Stimulated activated CD8-positive, alpha-beta memory T cell treated with anti-CD3 and anti-CD28 coated beads, Interleukin-2, amount 100 ng/mL, for 48 hours (primary cell): ENCODE results near the gene GAREM2.
A peak's percentile ranks its signal among the peaks of the same experiment; 100 is the strongest.

ENCODE experiments used
- DNase-seq, 2 donors: peaks; one replicate each; pipeline ENCODE4 v3.0.0-alpha.2; 2020; ENCODE audit warnings: low read depth in 2 of 2

GAREM2 gene

DNA sequence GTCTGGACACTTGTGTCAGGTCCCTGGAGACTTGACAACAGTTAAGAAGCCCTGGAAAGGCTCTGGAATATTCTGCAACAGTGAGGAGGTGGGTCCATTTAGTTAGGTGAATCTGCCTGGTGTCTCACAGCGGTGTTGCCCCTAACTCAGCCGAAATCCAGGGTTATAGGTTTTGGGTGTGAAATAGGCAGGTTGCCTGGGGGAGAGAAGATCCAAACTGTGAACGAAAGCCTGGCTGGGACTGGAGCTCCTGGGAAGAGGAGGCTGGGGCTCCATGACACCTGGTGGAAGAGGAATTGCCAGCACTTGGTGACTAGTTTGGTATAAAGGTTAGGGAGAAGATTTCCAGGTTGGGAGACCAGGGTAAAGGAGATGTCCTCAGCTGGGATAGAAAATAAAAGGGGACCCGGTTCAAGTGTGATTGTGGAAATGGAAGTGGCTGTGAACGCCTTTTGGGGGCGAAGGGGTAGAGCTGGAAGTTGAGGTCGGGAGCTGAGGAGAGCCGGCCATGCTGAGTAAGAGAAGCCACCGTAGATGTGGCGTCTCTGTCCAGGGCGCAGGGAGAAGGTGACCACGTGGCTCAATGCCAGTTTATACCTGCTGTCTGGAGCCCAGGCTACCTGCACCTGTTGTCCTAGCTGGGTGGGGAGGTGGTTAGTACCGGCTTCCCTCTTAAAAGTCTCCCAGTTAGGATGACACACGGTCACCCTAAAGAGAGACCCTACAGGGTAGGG, 3.0 kb upstream of the GAREM2 start:
- DNase-seq = no peak

DNA sequence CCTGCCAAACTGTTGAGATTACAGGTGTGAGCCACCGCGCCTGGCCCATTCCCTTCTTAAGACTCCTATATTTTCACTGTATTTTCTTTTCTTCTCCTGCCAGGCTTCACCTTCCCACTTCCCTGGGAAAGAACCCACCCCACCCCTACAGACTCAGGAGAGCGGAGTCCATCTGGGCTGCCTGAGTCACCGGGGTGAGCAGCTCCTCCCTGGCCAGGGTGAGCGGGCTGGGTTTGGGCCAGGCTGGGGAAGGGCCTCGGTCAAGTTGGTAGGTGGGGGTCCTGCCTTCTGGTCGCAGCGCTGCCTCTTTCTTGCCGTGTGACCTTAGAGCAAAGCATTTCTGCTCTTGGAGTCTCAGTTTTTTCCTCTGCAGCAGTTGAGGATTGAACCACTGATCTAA, 2.1 kb upstream of the GAREM2 start:
- no peak for DNase-seq

DNA sequence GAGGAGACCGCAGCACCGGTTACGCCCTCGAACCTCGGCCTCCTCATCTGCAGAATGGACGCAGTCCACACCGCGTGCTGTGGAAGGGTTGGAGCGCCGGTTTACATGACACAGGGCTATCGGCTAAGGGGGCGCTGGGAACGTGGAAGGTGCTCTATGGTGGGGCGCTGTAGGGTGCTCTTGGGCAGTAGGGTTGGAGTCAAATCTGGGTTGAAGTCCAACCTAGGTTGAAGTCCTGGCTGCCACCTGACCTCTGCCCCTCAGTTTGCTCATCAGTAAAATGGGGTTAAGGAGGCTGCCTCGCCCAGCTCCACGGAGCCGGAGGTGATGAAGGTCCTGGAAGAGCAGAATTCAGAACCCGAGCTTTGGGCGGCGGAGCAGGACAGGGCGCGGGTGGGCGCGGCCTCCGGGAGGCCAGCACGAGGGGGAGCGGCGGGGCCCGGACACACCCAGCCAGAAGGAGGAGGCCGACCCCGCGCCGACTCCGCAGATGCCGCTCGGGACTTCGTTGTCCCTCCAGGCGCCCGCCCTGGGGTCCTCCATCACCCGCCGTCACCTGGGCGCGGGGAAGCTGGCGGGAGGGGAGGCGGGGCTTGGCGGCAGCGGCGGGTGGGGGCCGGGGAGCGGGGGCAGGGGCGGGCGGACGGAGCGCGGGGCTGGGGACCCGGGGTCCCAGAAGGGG, 558 bp upstream of the GAREM2 start:
- no peak for DNase-seq

DNA sequence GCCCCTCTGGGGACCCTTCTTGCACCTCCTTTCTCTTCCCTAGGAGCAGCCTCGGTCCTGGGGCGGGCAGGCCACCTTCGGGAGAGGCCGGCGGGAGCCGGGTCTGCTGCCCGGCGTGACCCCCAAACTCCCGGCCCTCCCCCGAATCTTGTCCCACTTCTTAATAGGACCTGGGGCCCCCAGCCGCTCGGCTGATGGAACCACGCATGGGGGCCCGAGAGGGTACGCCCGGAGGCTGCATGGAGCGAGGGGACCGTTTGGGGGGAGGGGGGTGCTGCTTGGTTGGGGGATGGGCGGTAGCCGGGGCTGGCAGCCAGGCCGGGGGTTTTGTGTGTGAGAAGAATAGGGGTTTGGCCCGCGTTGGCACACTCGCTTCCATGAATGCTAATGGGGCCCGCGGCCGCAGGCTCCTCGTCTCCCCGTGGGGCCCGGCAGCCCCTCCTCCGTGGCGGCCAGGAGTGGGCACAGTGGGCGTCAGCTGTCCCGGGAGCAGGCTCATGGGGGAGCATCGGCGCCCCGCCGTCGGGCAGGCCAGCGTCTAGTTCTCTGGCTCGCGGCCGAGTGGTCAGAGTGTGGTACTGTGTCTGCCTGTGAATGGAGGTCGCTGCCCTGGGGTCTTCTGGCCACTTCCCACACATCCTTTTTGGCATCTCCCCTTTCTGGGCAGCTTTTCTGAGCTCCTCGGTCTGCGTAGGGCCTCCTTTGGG, 1.0 kb downstream of the GAREM2 start:
- DNase-seq = no peak

DNA sequence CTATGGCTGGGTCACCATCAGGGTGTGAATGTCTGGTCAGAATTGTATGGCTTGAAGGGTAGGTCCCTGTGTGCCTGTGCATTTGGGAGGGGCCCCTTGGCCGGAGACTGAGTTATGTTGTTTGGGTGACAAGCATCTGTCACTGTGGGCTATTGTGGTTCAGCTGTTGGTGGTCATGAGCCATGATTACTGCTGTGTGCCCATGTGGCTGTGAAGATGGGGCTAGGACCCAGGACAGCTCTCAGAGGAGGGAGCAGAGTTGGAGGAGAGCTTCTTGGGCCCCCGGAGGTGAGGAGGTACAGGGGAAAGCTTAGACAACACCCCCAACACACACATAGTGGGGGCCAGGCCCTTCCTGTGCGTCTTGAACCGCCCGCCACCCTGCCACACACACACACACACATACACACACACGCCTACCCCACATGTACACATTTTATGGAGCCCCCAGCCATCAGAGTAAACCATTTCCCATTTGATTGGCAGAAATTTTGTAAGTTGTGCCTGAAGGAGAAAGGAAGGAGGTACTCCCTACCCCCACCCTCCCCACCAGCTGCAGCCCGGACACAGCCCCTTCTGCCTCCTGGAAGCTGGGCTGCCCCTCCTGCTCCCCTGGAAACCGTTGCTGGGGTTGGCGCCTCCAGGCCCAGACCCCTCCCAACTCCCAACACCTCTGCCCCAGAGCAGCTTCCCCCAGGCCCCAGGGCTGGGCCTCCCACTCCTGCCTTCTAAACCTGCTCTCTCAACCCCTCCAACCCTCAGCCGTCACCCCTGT, 2.0 kb downstream of the GAREM2 start:
- no peak for DNase-seq

DNA sequence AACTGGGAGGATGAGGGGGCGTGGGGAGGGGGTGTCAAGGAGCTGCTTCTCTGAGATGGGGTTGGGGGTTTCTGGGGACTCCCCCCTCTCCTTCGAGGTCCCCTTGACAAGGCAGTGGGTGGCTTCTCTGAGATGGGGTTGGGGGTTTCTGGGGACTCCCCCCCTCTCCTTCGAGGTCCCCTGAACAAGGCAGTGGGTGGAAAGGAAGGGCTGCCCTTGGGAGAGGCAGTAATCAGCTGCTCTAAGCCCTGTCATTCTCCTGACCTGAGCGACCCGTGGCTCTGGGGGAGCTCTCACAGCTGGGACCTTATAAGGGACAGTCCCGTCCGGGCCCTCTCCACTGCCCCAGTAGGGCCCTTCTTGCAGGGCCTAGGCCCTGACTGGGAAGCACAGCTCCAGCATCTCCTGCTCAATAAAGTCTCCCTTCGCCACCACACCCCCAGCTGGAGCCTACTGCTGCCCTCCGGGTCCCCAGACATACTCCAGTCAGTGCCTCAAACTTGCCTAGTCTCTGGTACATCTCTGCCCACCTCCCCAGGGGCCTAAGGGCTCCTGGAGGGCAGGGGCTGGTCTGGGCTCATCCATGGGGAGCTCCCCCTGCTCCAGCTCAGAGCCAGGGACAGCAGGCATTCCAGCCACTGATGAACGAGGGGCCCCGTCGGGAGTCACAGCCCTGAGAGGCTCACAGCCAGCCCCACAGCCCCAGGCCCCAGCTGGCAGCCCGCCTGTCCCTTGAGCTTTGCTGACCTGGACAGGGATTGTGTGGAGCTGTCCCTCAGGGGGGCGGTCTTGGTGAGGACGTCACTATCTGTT, 2.8 kb downstream of the GAREM2 start:
- no peak for DNase-seq

DNA sequence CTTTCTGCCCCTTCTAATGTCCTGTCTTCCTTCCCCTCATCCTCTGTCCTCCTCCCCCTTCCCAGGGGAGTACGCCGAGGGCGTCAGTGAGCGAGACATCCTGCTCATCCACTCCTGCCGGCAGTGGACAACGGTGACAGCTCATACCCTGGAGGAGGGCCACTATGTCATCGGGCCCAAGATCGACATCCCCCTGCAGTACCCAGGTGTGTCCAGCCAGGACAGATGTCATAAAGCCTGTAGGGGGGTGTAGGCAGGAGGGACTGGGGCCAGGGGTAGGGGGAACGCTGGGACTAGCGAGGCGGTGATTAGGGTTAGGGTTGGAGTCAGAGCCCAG, 3.4 kb downstream of the GAREM2 start:
- no peak for DNase-seq

DNA sequence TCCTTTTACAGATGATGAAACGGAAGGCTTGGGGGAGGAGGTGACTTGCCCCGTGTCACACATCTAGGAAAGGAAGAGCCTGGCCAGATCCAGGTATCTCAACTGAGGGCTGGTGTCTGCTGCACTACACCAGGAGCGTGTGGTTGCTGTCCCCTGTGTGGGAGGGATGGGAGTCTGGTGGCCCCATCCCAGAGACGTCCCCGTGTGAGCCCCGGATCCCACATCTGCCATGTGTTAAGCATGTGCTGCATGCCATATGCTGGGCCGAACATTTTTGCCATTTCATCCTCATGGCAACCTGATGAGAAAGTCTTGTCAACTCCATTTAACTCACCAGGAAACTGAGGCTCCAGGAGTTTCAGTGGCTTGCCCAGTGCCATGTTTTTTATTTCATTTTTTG, 4.2 kb downstream of the GAREM2 start:
- no peak for DNase-seq

DNA sequence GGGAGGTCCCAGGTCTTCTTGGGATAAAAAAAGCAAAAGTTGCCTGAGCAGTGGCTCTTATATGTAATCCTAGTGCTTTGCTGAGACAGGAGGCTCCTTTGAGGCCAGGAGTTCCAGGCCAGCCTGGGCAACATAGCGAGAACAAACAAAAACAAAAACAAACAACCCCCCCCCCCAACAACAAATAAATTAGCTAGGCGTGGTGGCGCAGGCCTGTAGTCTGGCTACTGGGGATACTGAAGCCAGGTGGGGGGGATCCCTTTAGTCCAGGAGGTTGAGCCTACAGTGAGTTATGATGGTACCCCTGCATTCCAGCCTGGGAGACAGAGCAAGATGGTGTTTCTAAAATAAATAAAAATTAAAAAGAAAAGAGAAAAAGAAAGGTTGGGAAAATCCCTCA, 5.4 kb downstream of the GAREM2 start:
- no peak for DNase-seq

DNA sequence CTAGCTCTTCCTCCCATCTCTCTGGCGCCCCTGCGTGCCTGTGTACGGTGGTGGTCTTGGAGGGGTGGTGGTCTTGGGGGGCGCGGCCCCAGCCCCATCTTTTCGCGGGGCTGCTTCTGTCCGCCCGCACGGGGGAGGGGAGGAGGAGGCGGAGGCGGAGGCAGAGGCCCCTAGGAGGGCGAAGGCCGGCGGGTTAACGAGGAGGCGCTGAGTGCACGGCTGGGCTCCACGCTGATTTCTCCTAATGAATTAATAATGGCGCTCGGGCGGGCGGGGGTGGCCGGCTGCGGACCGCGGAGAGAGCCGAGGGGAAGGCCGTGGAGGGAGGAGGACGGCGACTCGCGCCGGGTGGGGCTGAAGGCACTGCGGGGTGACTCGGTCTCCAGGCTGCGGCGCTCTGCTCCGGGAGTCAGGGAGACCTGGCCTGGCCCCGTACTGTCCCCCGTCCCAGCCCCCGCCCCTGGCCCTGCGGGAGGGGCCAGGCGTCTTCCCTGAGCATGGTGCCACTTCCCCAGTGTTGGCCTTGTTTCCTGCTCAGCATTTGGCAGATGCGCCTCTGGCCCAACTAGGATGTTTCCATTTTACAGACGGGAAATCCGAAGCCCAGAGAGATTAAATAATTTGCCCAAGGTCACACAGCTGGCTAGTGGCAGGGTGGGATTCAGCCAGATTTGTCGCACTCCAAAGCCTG, 6.0 kb downstream of the GAREM2 start:
- DNase-seq = no peak

DNA sequence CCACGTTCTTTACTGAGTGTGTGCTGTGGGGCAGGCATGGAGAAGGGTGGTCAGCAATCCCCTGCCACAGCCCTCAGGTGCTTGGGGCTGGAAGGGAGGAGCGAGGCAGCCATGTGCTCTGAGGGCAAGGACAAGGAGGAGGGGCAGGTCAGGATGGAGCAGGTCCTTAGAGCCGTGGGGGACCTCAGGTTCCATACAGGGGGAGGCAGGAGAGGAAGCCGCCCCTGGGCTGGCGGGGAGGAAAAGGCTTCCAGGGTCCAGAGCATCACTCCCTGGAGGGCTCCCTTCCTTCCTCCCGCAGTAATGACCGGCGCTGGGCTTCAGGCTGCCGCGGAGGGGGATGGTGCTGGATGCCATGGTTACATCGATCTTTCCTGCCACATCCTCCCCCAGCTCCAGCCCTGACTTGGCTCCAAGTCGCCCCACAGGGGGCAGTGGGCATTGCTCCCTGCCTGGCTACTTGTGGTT, 6.6 kb downstream of the GAREM2 start:
- no peak for DNase-seq

DNA sequence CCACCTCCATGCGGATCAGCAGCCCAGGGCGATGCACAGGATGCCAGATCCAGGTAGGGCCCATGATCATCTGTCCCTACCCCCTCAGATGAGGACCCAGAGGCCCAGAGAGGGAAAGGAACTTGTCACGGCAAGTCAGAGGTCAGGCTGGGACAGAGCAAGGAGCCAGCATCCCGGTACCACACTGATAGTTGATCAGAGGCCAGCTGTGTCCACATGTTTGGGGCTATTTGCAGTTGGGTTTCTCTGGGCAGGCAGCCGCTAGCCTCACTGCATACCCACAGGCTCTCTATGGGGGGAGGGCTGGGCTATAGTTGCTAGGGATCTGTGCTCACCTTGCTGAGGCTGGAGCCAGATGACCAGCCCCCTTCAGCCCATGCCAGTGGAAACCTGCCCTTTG, 9.6 kb downstream of the GAREM2 start:
- no peak for DNase-seq

DNA sequence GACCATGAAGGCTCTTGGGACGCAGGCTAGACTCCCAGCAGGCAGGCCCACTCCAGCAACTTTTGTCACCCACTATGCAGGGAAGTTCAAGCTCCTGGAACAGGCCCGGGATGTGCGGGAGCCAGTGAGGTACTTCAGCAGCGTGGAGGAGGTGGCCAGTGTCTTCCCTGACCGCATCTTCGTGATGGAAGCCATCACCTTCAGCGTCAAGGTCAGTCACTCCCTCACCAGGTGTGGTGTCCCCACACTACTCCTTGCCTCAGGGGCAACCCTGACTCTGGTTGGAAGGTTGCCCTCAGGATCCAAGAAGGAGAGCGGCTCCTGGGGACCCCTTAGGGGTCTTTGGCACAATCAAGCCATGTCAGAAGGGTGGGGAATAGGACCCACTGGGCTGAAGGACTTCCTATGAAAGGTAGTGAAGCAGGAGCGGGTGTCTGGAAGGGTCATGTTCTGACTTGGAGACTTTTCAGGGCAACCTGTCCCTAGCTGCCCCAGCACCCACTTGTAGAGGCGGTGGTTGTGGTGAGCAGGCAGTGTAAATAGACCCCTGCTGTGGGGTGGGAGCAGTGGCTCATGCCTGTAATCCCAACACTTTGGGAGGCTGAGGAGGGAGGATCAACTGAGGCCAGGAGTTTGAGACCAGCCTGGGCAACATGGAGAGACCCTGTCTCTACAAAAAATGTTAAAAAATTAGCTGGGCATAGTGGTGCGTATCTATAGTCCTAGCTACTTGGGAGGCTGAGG, 10.2 kb downstream of the GAREM2 start:
- DNase-seq = no peak

DNA sequence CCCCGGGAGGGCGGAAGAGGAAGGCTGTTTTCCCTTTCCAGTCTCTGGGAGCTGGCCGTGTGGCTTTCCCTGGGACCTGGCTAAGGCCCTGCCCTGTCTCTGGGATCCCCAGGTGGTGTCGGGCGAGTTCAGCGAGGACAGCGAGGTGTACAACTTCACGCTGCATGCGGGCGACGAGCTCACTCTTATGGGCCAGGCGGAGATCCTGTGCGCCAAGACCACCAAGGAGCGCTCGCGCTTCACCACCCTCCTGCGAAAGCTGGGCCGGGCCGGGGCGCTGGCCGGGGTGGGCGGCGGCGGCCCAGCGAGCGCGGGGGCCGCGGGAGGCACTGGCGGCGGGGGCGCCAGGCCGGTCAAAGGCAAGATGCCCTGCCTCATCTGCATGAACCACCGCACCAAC, 11.2 kb downstream of the GAREM2 start:
- DNase-seq = no peak

DNA sequence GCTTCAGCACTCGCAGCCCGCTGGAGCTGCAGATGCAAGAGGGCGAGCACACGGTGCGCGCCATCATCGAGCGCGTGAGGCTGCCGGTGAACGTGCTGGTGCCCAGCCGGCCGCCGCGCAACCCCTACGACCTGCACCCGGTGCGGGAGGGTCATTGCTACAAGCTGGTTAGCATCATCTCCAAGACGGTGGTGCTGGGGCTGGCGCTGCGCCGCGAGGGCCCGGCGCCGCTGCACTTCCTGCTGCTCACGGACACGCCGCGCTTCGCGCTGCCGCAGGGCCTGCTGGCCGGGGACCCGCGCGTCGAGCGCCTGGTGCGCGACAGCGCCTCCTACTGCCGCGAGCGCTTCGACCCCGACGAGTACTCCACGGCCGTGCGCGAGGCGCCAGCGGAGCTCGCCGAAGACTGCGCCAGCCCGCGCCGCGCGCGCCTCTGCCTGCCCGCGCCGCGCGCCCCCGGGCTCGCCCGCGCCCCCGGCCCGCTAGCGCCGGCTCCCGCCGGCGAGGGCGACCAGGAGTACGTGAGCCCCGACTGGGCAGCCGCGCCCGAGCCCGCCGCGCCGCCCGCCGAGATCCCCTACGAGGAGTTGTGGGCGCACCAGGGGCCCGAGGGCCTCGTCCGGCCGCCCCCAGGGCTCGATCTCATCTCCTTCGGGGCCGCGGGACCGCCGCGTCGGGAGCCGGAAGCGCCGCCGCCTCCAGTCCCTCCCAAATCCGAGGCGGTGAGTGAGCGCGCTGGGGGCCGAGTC, 11.8 kb downstream of the GAREM2 start:
- peak; percentile 73 to 74 for DNase-seq

DNA sequence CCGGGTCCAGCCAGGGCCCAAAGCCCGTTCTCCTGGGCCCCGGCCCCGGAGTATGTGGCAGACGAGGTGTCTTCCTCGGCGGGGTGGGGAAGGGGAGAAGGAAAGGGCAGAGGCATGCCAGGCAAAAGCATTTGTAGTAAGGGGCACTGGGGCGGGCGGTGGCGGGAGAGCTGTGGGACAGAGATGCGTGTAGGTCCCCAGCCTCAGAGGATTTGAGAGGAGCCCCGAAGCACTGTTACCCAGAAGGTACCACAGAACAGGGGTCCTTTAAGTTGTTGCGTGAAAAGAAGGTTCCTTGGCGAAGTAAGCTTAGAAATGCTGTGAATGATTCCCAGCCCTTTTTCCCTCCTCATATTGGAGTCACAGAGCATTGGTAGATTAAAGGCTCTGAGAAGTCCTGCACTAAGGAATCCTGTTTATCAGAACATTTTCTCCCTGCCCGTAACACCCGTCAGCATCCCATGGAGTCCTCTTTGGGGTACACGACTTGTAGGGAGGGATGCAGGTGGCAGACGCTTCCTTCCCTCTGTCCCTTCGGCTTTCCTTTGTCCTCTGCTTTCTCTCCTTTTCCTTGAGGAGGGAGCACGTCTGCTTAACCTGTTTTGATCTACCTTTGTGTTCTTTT, 12.5 kb downstream of the GAREM2 start:
- DNase-seq = no peak

DNA sequence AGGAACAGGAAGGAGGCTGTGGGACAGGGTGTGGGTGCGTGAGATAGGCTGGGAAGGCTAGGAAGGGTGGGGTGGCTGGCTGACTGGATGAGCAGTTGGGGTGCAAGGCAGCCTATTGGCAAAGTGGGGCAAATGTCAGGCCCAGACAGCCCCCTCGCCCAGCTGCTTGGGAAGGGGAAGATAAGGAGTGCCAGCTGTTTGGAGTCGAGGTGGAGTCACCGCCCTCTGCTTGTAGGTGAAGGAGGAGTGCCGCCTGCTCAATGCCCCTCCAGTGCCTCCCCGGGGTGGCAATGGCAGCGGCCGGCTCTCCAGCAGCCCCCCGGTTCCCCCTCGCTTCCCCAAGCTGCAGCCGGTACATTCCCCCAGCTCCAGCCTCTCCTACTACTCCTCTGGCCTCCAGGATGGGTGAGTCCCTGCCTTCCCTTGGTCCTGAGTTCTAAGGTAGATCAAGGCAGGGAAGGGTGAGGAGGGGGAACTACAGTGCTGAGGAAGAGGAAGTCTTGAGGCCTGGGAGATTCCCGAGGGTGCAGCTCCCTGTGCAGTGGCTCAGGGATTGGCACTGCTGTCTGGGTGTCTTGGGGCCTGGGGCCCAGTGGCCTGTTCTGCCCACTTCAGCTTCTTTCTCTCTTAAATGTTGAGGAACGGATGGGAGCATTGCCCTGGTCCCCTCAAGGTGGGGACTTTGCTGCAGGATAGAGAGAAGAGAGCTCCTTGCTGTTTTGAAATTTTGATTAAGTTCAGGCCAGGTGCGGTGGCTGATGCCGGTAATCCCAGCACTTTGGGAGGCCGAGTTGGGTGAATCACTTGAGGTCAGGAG, 13.3 kb downstream of the GAREM2 start:
- DNase-seq = no peak

DNA sequence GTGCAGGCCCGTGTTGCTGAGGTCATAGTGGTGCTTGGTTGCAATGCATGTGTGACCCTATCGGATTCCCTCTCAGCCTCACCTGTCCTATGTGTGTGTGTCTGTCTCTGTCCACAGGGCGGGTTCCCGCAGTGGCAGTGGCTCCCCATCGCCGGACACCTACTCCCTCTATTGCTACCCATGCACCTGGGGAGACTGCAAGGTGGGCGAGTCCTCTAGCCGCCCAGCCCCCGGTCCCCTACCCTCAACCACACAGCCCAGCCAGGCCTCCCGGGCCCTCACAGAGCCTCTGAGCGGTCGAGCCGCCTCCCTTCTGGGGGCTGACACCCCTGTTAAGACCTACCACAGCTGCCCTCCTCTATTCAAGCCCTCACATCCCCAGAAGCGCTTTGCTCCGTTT, 14.2 kb downstream of the GAREM2 start:
- DNase-seq = no peak
